ENCODE data around the gene SLC34A3.

SLC34A3 gene

DNA sequence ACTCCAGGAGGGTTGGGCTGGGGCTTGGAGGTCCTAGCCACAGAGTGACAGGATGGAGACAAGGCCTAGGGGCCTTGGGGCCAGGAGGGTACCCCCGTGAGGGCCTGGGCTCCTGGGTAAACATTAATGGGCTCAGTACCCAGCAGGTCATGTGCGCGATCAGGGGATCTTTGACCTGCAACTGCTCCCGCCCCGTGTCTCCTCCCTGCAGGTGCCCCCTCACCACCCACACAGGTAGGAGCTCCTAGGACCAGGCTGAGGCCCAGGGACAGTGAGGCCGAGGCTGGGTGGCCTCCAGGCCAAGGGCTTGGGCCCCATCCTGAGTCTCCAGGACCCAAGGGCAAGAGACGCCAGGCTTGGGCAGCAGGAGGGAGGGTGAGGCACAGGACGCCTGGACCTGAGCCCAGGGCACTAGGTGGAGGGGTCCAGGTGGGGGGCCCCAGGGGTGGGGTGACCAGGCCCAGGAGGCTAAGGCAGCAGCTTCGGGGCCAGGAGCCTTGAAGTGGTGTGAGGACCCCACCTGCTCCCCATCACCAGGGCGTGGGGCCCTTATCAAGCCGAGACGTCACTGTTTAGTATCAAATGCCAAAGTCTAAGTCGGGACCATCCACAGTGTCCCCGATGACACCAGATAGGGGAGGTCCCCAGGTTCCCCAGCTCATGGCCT, at the start of gene SLC34A3:
Gene SLC34A3 (plus strand): TSS at position 197 of the 667 bp plus-strand sequence. CDS start 802 bp downstream, outside the sequence.
- no peak for DNase-seq (ENCODE audit: low read depth in 2 of 2)

DNA sequence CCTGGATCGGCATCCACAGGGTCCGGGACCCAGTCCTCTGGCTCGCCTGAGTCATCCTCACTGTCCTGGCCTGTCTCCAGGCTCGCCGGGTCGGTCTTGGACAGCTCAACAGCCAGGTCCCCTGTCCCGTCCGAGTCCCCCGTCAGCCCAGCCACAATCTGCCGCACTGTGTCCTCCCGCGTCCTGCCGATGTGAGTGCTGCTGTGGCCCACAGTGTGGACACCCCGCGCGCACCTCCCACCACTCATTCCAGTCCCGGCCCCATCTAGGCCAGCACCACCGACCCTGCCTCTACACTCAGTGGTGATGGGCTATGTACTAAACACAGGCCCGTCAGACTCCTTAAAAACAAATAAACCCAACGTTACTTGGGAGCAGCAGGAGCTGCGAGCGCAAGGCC, 49.0 kb upstream of the SLC34A3 start:
- DNase-seq (ENCODE audit: low read depth in 2 of 2): no peak

DNA sequence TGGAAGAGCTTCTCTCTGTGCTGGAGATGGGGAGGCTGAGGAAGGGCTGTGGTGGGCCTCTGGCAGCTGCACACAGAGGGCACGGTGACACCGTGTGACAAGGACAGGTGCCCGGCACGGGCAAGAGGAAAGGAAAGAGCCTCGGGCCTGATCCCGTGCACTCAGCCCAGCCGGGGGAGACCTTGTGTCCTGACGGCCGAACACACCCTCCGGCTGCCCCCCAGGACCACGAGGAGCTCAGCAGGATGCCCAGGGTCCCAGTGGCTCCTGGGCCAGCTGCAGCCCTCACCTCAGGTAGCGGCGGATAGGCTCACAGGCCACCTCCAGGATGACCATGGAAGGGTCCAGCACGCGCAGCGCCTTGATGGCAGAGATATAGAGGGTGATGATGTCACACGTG, 47.9 kb upstream of the SLC34A3 start:
- DNase-seq (ENCODE audit: low read depth in 2 of 2): no peak

DNA sequence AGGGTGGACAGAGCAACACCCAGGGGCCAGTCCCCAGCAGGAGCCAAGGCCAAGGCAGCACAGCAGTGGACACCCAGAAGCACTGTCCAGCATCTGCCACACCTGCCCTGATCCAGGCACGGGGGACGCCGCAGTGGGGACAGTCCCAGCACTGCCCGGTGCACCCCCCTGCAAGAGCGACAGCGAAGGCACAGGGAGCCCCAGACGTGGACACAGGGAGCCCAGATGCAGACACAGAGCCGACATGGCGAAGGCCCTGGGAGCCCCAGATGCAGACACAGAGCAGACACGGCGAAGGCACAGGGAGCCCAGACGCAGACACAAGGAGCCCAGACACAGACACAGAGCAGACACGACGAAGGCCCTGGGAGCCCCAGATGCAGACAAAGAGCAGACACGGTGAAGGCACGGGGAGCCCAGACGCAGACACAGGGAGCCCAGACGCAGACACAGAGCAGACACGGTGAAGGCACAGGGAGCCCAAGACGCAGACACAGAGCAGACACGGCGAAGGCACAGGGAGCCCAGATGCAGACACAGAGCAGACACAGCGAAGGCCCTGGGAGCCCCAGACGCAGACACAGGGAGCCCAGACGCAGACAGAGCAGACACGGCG, 46.6 kb upstream of the SLC34A3 start:
- no peak for DNase-seq (ENCODE audit: low read depth in 2 of 2)

GRCh38 chr9:137184881-137185660, 45.6 kb upstream of the SLC34A3 start:
- DNase-seq (ENCODE audit: low read depth in 2 of 2): no peak

- no peak for DNase-seq (ENCODE audit: low read depth in 2 of 2)
Observed at GRCh38 chr9:137185921-137186320, 44.8 kb upstream of the SLC34A3 start.

- DNase-seq (ENCODE audit: low read depth in 2 of 2): no peak
Observed at GRCh38 chr9:137186385-137186784, 44.3 kb upstream of the SLC34A3 start.

DNA sequence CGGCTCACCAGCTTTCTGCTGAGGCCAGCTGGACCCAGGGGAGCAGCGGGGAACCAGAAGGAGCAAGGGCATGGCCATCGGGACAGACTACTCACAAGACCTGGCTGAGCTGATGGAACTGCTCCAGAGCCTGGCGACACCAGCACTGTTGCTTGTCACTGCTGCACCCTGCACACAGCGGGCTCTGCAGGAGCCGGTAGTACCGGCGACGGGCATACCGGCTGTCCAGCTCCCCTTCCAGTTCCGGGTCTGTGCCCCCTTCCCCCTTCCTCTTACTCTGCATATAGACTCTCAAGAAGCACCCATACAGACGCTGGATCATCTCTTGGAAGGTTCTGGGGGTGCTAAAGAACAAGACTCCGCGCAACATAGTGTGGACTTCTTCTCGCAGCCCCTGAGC, 43.3 kb upstream of the SLC34A3 start:
- no peak for DNase-seq (ENCODE audit: low read depth in 2 of 2)

- no peak for DNase-seq (ENCODE audit: low read depth in 2 of 2)
Observed at GRCh38 chr9:137188086-137188489, 42.6 kb upstream of the SLC34A3 start.

- DNase-seq (ENCODE audit: low read depth in 2 of 2): peak; percentile 88 to 90
Observed at GRCh38 chr9:137188490-137189296, 42.0 kb upstream of the SLC34A3 start, which contains the start of the genes ANAPC2 and SSNA1. TSS of gene ANAPC2 (minus strand) at chr9:137188560. CDS start at chr9:137188532, 28 bp downstream. TSS of gene SSNA1 (plus strand) at chr9:137188676. CDS start at chr9:137188727, 51 bp downstream.

GRCh38 chr9:137189297-137190295, 41.1 kb upstream of the SLC34A3 start:
- DNase-seq (ENCODE audit: low read depth in 2 of 2): no peak

- no peak for DNase-seq (ENCODE audit: low read depth in 2 of 2)
Observed at GRCh38 chr9:137190315-137190856, 40.3 kb upstream of the SLC34A3 start.

- no peak for DNase-seq (ENCODE audit: low read depth in 2 of 2)
Observed at GRCh38 chr9:137191245-137191644, 39.5 kb upstream of the SLC34A3 start.

GRCh38 chr9:137191691-137192447, 38.8 kb upstream of the SLC34A3 start:
- no peak for DNase-seq (ENCODE audit: low read depth in 2 of 2)

GRCh38 chr9:137192448-137192780, 38.3 kb upstream of the SLC34A3 start:
- no peak for DNase-seq (ENCODE audit: low read depth in 2 of 2)

DNA sequence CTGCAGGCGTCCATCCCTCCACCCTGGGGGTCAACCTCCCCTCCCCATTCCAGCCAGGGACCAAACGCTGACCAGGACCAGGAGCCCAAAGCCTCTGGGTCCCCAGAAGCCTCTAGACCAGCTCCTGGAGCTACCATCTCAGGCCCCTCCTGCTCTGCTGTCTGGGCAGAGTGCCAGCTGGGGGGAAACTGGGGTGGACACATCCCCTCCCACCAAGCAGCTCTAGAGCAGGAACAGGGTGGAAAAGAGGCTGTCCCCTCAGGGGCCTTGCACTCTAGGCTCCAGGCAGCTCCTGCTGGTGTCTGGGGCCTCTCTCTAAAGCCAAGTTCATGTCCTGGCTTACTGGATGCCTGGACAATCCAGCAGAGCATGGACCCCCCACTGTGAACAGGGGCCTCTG, 37.8 kb upstream of the SLC34A3 start:
- no peak for DNase-seq (ENCODE audit: low read depth in 2 of 2)

DNA sequence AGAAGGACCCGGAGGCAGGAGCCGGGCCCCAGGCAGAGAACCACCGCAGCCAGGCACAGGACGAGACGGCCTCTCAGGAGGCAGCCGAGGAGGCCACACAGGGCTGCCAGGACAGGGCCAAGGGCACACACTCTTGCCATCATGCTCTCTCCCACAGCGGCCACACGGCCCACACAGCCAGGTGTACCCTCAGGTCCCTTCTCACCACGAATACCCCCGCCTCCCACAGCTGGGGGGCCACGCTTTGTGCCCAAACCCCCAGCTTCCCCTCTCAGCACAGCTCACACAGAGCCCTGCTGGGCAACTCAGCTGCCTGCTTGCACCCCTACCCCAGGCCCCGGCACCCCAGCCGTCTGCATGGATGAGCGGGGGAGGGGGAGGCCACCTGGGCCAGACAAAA, 36.9 kb upstream of the SLC34A3 start:
- DNase-seq (ENCODE audit: low read depth in 2 of 2): no peak

GRCh38 chr9:137194388-137194787, 36.3 kb upstream of the SLC34A3 start:
- no peak for DNase-seq (ENCODE audit: low read depth in 2 of 2)

DNA sequence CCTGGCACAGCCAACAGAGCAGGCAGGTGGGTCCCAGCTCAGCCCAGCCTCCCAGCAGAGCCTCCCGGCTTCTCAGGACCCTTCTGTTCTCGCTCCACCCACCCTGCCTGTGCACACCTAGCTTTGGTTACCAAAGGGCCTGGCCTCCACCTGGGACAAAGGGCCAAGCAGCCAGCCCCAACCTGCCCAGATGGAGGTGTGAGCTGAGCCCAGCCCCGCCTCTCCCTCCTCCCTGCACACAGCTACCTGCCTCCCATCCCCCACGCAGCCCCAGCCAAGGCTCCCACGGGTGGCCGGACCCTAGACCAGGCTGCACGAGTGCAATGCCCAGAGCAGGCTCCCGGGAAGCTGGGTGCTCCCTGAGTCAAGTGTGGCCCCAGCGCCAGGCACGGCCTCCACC, 35.8 kb upstream of the SLC34A3 start:
- no peak for DNase-seq (ENCODE audit: low read depth in 2 of 2)

Data from activated CD4-positive, alpha-beta T cell treated with anti-CD3 and anti-CD28 coated beads for 24 hours (primary cell).